OCI-M2 (cell line): ENCODE data around the gene DPP4.
"Not testable (repeated sequence)": the region's sequence is repeated elsewhere in the genome, so short reads cannot be mapped to it uniquely, and the experiment has no call there.

ENCODE experiments used
- DNase-seq: peaks from one replicate; lab custom pipeline; 2025; ENCODE audit not compliant: unreplicated experiment; lab: John Stamatoyannopoulos, UW

DPP4 gene

GRCh38 chr2:161991991-161992390 is 82.0 kb downstream of the DPP4 start:
- DNase-seq, result no peak

- no peak for DNase-seq
Observed at GRCh38 chr2:161990741-161991140, 83.3 kb downstream of the DPP4 start.

GRCh38 chr2:161990036-161990435 is 84.0 kb downstream of the DPP4 start:
- no peak for DNase-seq

GRCh38 chr2:161988589-161988988 is 85.4 kb downstream of the DPP4 start:
- no peak for DNase-seq

GRCh38 chr2:161987311-161987710 is 86.7 kb downstream of the DPP4 start:
- DNase-seq, result no peak

GRCh38 chr2:161983866-161984265 is 90.1 kb downstream of the DPP4 start:
- DNase-seq, result no peak

- DNase-seq, result no peak
Observed at GRCh38 chr2:161983331-161983651, 90.7 kb downstream of the DPP4 start.

GRCh38 chr2:161982548-161983330 is 91.3 kb downstream of the DPP4 start:
- DNase-seq, result no peak

GRCh38 chr2:161981679-161982250 is 92.2 kb downstream of the DPP4 start:
- DNase-seq, result no peak

GRCh38 chr2:161980976-161981375 is 93.0 kb downstream of the DPP4 start:
- DNase-seq, result no peak

- DNase-seq, result no peak
Observed at GRCh38 chr2:161979490-161979889, 94.5 kb downstream of the DPP4 start.

- DNase-seq, result not testable (repeated sequence)
Observed at GRCh38 chr2:161977926-161978325, 96.1 kb downstream of the DPP4 start.

- DNase-seq, result no peak
Observed at GRCh38 chr2:161976917-161977316, 97.1 kb downstream of the DPP4 start.

GRCh38 chr2:161976295-161976694 is 97.7 kb downstream of the DPP4 start:
- no peak for DNase-seq

GRCh38 chr2:161975813-161976160 is 98.2 kb downstream of the DPP4 start:
- DNase-seq, result no peak

- no peak for DNase-seq
Observed at GRCh38 chr2:161975062-161975812, 98.8 kb downstream of the DPP4 start.

- no peak for DNase-seq
Observed at GRCh38 chr2:161974461-161974860, 99.6 kb downstream of the DPP4 start.

- DNase-seq, result no peak
Observed at GRCh38 chr2:161972866-161973265, 101.1 kb downstream of the DPP4 start.

GRCh38 chr2:161972232-161972631 is 101.8 kb downstream of the DPP4 start:
- no peak for DNase-seq

- DNase-seq, result no peak
Observed at GRCh38 chr2:161971551-161971950, 102.5 kb downstream of the DPP4 start.

GRCh38 chr2:161969159-161969558 is 104.9 kb downstream of the DPP4 start:
- no peak for DNase-seq

GRCh38 chr2:161965994-161966393 is 108.0 kb downstream of the DPP4 start:
- DNase-seq, result no peak
